NT2/D1 (cell line): Measurements from ENCODE around the gene PSMG4.

Source experiments
- DNase-seq: peaks from one replicate; pipeline ENCODE4 v3.0.0-alpha.2; 2011; ENCODE audit warnings: low read depth, low spot score
- H3K27me3 ChIP-seq: 2 replicates; pipeline ENCODE4 v1.6.0; 2011; ENCODE audit warnings: mild to moderate bottlenecking; ENCODE audit not compliant: insufficient read length, insufficient read depth
- H3K36me3 ChIP-seq: 2 replicates; pipeline ENCODE4 v1.6.1; 2011; ENCODE audit warnings: mild to moderate bottlenecking, low read length, mixed read lengths; ENCODE audit not compliant: insufficient read depth, insufficient read length
- H3K4me1 ChIP-seq: 2 replicates; pipeline ENCODE4 v1.5.1; 2011; ENCODE audit not compliant: insufficient read depth, insufficient read length
- H3K4me3 ChIP-seq: 2 replicates; pipeline ENCODE4 v1.5.1; 2011; ENCODE audit warnings: low read depth; ENCODE audit not compliant: insufficient read length
- H3K9ac ChIP-seq: 2 replicates; pipeline ENCODE4 v1.6.0; 2011; ENCODE audit warnings: low read depth; ENCODE audit not compliant: insufficient read length
- H3K9me3 ChIP-seq: 2 replicates; pipeline ENCODE4 v1.5.1; 2011; ENCODE audit warnings: mild to moderate bottlenecking, low read length; ENCODE audit not compliant: insufficient read depth
- SUZ12 ChIP-seq: IDR thresholded peaks from 2 replicates; pipeline ENCODE4 v1.6.1; 2011; ENCODE audit not compliant: insufficient read length, insufficient read depth; ENCODE audit errors: extremely low read depth
- YY1 ChIP-seq: IDR thresholded peaks from 2 replicates; pipeline ENCODE4 v1.6.1; 2011; ENCODE audit not compliant: insufficient read length, insufficient read depth
- ZNF274 ChIP-seq: IDR thresholded peaks from 2 replicates; pipeline ENCODE4 v1.6.1; 2011; ENCODE audit warnings: mild to moderate bottlenecking, low read depth, low read length

PSMG4 gene

DNA sequence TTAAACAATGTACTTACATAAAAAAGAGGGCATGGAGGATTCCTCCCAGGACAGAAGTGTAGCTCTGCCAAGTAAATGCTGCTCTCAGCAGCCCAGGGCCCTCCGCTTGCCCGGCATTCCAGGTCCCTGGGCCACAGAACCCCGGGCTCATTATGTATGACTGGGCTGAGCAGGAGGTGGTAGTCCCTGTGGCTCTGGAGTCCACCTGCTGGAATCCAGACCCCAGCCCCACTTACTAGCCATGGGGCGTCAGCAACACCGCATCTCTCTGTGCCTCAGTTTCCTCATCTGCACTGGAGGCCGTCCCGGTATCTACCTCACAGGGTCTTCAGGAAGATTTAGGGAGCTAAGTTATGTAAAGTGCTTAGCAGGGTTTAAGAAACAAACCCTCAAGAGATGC, 55.4 kb downstream of the PSMG4 start:
- DNase-seq = no peak
- H3K4me1 ChIP-seq = peaks cover 14% of the 10 kb centered on the region
- no peak for TF ChIP-seq SUZ12
- no peak for TF ChIP-seq YY1
- TF ChIP-seq ZNF274 = no peak
- H3K9me3 ChIP-seq = no peaks in the 10 kb centered on the region
- no peak overlapping the region for H3K4me3 ChIP-seq
- no peak overlapping the region for H3K9ac ChIP-seq
- H3K36me3 ChIP-seq = no peaks in the 10 kb centered on the region
- no peaks in the 10 kb centered on the region for H3K27me3 ChIP-seq

- H3K27me3 ChIP-seq = no peaks in the 10 kb centered on the region
These were observed 56.1 kb downstream of the PSMG4 start for GRCh38 chr6:3314621-3315467.

GRCh38 chr6:3315841-3316240, 57.1 kb downstream of the PSMG4 start:
- DNase-seq = no peak
- Histone ChIP-seq H3K27me3 (no peaks in the 10 kb centered on the region), H3K4me3 (no peak overlapping the region), H3K4me1 (peaks cover 4% of the 10 kb centered on the region), H3K9me3 (no peaks in the 10 kb centered on the region), H3K36me3 (peaks cover 1% of the 10 kb centered on the region), H3K9ac (no peak overlapping the region)
- no peak for TF ChIP-seq YY1
- no peak for TF ChIP-seq ZNF274
- TF ChIP-seq SUZ12 = no peak

More at GRCh38 chr6:3314621-3315467, 56.1 kb downstream of the PSMG4 start:
- TF ChIP-seq SUZ12 (no peak), ZNF274 (no peak), YY1 (no peak)
- H3K4me1 ChIP-seq = peaks cover 8% of the 10 kb centered on the region
- H3K9me3 ChIP-seq = no peaks in the 10 kb centered on the region
- H3K9ac ChIP-seq = no peak overlapping the region
- H3K36me3 ChIP-seq = no peaks in the 10 kb centered on the region
- no peak overlapping the region for H3K4me3 ChIP-seq
- no peak for DNase-seq

DNA sequence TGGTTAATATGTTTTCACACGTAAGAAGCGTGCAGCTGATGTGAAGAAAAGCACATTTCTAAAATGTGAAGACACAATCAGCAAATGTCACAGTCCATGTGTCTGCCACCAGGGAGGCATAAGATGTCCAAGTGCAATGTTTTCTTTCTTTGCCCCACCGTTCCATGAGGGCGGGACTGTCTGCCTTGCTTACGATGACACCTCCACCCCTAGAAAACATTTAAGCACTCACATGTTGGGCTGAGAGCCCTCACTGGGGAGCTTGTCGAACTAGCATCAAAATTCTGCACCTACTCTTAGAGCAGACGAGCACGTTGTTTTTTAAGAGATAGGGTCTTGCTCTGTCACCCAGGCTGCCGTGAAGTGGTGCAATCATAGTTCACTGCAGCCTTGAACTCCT, 57.6 kb downstream of the PSMG4 start:
- Histone ChIP-seq H3K4me3 (no peak overlapping the region), H3K4me1 (peaks cover 4% of the 10 kb centered on the region), H3K36me3 (peaks cover 5% of the 10 kb centered on the region), H3K27me3 (no peaks in the 10 kb centered on the region), H3K9me3 (no peaks in the 10 kb centered on the region), H3K9ac (no peak overlapping the region)
- TF ChIP-seq YY1 = no peak
- TF ChIP-seq ZNF274 = no peak
- no peak for TF ChIP-seq SUZ12
- no peak for DNase-seq

- Histone ChIP-seq H3K4me3 (no peak overlapping the region), H3K36me3 (peaks cover 5% of the 10 kb centered on the region), H3K4me1 (peaks cover 4% of the 10 kb centered on the region), H3K27me3 (no peaks in the 10 kb centered on the region), H3K9ac (no peak overlapping the region), H3K9me3 (no peaks in the 10 kb centered on the region)
- TF ChIP-seq YY1 = no peak
- no peak for TF ChIP-seq SUZ12
- no peak for TF ChIP-seq ZNF274
- no peak for DNase-seq
These were observed 58.1 kb downstream of the PSMG4 start for GRCh38 chr6:3316818-3317217.
